DMS153 treated with DMSO at 0.1 percent for 48 hours (cell line): ENCODE data around the gene KDM5D.

Experiments used
- DNase-seq: peaks from one replicate; lab custom pipeline; 2025; ENCODE audit not compliant: unreplicated experiment; lab: John Stamatoyannopoulos, UW

The KDM5D gene

DNA sequence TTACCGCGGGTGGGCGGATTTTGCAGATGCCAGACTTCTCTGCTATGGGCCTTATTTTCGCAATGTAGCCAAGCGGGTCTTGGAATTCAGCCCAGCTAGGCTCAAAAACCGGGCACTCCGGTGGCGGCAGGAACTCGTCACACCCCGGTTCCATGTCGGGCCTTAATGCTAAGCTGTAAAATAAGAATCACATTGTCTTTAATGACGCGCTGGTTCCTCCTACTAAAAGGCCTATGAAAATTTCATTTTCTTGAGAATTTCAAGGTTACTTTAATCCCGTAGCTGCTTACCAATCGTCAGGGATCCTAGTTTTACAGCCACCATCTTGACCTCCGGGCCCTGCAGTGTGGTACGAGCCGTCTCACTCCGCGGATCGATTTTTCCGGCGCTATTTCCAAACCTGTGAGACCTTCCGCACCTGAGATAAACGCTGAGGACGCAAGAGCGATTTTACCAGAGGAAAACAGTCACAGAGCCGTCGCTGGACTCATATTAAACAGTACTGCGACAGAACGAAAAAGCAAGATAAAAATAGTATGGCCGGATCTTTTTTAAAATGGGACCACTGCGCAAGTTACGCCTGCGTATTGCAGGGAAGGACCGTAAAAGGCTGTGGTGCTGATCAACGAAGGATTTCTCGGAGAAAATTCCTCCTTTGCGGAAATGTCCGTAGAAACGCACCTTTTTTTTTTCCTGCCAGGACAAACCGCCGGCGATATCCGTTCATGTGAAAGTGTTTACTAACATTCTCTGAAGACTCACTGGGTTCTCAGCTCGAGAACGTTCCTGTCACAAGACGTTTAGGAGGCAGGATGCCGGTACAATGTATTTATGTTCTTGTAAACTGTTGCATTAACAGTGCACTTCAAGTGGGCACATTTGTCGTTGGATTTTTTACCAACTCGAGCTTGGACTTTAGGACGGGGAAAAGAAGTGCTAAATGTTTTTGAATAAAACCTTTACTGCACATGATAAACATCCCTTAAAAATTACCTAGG, at the start of gene KDM5D:
TSS of gene KDM5D (minus strand) at position 346 of the 998 bp plus-strand sequence. CDS start at position 154, 192 bp downstream.
- no peak for DNase-seq

DNA sequence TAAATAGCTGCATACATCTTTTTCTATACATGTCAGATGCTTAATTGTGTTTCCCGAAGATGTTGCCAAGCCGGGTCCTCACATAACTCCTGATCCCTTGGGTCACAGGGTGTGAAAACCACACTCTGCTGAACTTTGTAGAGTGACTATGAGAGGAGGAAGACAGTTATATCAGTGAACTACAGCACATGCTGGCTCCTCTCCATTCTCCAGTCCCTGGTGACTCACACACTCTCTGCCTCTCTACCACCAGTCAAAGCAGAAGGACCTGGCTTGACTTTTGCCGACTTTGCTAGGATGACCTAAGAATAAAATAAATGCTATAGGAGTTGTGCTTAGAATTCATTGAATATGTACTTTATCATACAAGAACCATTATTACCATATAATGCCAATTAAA, 23.8 kb upstream of the KDM5D start:
- no peak for DNase-seq

DNA sequence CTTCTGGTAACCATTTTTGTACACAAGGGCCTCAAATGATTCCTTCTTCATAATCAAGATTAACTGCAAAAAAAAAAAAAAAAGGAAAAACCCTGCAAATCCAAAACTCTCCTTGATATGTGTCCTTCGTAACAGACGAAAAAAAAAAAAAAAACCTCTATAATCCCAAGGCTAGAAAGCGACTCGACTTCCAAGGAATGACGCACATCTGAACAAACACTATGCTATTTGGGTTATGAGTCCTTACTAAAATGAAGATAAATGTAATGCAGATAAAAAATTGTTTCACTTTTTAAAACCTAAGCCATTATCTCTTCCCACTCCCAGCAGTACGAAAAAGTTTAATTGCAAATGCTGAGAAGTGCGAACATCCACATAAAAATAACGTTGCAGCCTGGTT, 1.2 kb downstream of the KDM5D start:
- DNase-seq = no peak

DNA sequence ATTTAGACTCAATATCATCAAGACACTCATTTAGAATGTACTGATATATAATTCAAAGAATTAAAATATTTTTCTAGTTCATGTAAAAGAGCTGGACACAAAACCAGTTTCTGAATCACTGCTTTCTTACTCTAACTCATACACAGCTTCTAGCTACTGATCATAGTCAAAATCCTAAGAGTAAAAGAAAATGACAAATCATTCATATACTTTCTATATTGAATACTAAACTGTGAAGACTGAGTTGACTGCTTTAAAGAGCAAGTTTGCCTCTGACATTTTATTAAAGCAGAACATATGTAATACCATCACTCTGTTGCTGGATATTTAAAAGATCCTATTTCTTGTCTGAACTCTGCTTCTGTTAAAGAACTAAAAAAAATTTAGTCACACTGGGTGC, 2.4 kb downstream of the KDM5D start:
- no peak for DNase-seq

DNA sequence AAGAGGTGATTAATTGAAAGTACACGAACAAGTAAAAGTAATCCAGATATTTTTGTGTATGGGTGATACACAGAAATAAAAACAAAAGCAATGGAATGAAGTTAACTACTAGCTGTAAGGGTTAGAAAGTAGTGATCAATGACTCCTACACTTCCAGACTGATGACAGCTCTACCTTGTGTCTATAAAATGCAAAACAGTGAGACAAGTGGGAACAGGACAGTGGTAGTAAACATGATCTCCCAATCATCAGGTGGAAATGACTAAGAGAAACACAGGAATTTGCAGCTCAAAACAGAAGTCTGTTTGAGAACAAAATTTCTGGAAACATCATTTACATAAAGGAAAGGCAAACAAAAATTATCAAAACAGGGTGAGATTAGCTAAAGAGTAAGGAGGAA, 10.1 kb downstream of the KDM5D start:
- no peak for DNase-seq

DNA sequence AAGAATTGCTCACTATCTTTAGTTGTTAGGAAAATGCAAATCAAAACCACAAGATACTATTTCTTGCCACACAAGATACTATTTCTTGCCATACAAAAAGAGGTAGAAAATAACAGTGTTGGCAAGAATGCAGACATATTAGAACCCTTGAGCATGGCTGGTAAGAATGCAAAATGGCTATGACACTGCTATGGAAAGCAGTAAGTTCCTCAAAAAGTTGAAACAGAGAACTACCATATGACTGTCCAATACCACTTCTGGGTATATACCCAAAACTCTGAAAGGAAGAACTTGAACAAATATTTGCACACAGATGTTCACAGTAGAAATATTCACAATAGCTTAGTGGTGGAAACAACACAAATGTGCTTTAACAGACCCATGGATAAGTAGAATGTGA, 26.6 kb downstream of the KDM5D start:
- DNase-seq = no peak

DNA sequence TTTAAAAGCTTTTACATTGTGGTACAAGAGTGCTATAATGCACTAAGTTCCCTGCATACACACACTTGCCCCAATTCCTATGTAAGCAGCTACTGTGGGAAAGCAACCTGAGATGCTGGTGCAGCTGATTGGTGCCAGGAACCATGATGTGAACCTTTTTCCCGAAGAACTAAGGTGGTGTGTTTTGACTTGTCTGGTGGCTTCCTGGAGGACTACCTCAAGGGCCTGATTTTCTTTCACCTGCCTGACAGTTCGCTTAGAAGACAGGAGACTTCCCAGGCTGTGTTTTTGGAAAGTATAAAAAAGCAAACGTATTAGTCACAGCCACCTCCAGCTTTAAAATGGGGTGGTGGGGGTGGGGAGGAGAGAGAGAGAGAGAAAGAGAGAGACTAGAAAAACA, 27.4 kb downstream of the KDM5D start:
- DNase-seq = no peak

DNA sequence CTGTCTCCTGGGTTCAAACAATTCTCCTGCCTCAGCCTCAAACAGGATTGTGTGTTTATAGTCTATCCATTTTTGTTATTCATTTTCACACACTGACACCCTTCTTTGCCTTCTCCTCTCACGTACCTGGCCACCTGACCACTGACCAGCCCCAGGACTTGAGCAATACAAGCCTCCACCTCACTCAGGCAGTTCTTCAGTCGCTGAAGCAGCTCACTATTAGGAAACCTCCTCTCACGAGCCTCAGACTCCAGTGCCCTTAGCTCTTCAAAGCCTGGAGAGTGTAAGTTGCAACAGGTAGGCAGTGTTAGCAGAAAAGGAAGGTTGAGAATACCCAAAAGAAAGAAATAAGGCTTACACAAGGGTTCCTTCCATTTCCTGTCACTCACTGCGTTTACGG, 29.3 kb downstream of the KDM5D start:
- no peak for DNase-seq

DNA sequence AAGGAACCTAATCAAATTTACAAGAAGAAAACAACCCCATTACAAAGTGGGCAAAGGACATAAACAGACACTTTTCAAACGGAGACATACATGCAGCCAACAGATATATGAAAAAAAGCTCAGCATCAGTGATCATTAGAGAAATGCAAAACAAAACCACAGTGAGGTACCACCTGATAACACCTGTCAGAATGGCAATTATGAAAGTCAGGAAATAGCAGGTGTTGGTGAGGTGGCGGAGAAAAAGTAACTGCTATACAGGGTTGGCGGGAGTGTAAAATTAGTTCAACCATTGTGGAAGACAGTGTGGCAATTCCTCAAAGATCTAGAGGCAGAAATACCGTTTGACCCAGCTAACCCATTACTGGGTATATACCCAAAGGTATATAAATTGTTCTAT, 31.1 kb downstream of the KDM5D start:
- DNase-seq = no peak

DNA sequence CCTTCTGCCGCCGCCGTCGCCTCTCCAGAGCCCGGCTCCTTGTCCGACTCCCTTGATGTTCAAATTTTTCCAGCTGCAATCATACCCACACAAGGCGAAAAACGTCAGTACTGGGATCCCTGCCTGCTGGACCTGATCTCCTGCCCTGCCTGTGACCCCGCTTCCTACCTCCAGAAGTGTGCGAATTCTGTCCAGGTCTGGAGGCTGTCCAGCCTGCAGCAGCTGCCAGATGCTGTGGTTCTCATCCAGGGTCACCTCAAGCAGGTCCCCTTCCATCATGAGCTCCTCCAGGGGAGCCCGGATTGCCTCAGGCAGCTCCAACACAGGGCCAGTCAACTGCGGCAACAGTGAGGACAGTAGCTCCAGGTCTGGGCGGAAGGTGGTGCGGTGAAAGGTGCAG, 38.3 kb downstream of the KDM5D start:
- no peak for DNase-seq

DNA sequence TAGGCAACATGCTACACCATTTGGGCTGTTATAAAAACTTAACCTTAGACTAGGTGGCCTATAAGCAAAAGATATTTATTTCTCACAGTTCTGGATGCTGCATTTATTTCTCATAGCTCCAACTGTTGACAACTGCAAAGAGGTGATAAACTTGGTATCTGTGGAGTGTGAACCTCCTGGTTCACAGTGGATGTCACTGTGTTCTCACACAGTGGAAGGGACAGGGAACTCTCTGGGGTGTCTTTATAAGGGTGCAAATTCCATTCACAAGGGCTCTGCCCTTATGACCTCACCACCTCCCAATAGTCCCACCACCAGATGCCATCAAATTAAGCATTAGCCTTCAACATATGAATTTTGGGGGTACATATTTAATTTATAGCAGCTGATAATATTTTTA, 46.0 kb downstream of the KDM5D start:
- DNase-seq = no peak

DNA sequence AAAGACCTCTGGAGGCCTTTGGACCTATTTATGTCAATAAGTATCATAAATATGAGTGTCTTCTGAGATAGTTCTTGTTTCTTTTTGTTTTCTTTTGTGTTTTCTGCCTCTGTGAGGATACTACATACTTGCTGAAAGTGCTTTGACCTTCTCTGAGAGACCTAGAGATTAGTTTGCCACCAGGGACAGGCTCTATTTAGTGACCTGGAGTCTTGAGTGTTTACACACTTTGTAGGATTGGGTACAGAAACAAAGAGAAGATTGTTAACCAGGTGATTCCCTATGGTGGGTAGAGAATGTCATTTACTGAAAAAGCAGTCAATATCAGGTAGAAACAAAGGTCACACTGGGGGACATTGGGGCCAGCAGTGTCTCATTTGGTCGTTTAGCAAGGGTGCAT, 63.7 kb downstream of the KDM5D start:
- DNase-seq = no peak
